RWPE2 (cell line): Measurements from ENCODE around the gene PGBD5.

Experiments used
- ATAC-seq: fragments of 200-7000 bp; cut with Tn5 transposase; 3 replicates; pipeline ENCODE4 v1.9.1; 2021; ENCODE audit warnings: low read depth
- DNase-seq: peaks from one replicate; pipeline ENCODE4 v3.0.0-alpha.2; 2020; ENCODE audit warnings: low spot score
- H3K27ac ChIP-seq: fragments of 450-650 bp; 2 replicates; pipeline ENCODE4 v1.5.1; 2017; ENCODE audit warnings: mild to moderate bottlenecking; ENCODE audit not compliant: poor library complexity, severe bottlenecking
- H3K27me3 ChIP-seq: fragments of 250-450 bp; sonication (Bioruptor Pico); 2 replicates; pipeline ENCODE4 v1.5.1; 2021; ENCODE audit warnings: mild to moderate bottlenecking, moderate library complexity; ENCODE audit not compliant: insufficient read depth, poor library complexity, severe bottlenecking
- H3K36me3 ChIP-seq: fragments of 250-450 bp; sonication (Bioruptor Pico); 2 replicates; pipeline ENCODE4 v1.5.1; 2020; ENCODE audit warnings: low read depth, mild to moderate bottlenecking, moderate library complexity
- H3K4me1 ChIP-seq: fragments of 250-450 bp; sonication (Bioruptor Pico); 2 replicates; pipeline ENCODE4 v1.5.1; 2021; ENCODE audit warnings: mild to moderate bottlenecking, moderate library complexity; ENCODE audit not compliant: insufficient read depth, poor library complexity, severe bottlenecking
- H3K4me3 ChIP-seq: fragments of 250-450 bp; sonication (Bioruptor Pico); 2 replicates; pipeline ENCODE4 v1.5.1; 2021; ENCODE audit warnings: mild to moderate bottlenecking, moderate library complexity; ENCODE audit not compliant: severe bottlenecking
- H3K9me3 ChIP-seq: fragments of 250-450 bp; sonication (Bioruptor Pico); 2 replicates; pipeline ENCODE4 v1.5.1; 2021; ENCODE audit warnings: mild to moderate bottlenecking, moderate library complexity; ENCODE audit not compliant: severe bottlenecking
- CTCF ChIP-seq: fragments of 450-650 bp; IDR thresholded peaks from one replicate; pipeline ENCODE4 v1.5.1; 2017; ENCODE audit warnings: mild to moderate bottlenecking, moderate library complexity; ENCODE audit not compliant: poor library complexity, severe bottlenecking

The PGBD5 gene

GRCh38 chr1:230286890-230287269, 139.3 kb downstream of the PGBD5 start:
- Histone ChIP-seq H3K27me3 (no peaks in the 10 kb centered on the region), H3K9me3 (no peaks in the 10 kb centered on the region), H3K27ac (no peak overlapping the region), H3K4me3 (no peak overlapping the region), H3K4me1 (no peaks in the 10 kb centered on the region), H3K36me3 (no peaks in the 10 kb centered on the region)
- DNase-seq, result no peak
- no peak for ATAC-seq
- TF ChIP-seq CTCF, result no peak

DNA sequence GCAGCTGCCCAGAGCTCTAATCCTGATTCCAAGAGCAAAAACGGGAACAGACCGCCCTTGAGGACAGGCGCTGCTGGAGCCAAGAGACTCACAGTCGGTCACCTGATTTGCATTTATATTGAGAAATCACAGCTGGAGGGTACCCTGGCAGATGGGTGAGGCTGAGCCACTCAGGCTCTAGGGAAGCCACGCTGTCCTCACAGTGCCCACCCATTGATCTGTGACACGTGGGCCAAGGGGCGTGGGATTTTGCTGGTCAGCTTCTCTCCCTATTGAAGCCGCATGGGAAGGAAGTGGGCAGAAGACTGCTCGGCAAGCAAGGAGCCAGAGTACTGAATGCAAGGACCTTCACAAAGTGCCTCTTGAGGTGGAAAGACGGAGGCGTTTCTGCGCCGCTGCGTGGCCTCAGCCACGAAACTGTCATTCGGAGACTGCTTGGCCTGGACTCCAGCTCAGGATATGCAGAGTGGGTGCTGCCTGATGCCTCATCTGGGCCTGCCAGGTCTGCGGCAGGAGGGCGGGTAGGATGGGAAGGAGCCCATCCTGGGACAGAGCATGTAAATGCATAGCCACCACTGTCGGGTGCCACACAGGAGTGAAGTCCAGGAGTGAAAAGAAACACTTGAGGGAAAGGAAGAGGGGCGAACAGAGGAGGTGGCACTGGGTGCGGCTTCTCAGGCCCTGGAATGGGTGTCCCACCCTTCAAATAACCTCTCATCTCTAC, 139.8 kb downstream of the PGBD5 start:
- DNase-seq (no peak), ATAC-seq (no peak)
- H3K9me3 ChIP-seq, result no peaks in the 10 kb centered on the region
- H3K4me3 ChIP-seq, result no peak overlapping the region
- no peaks in the 10 kb centered on the region for H3K36me3 ChIP-seq
- no peaks in the 10 kb centered on the region for H3K4me1 ChIP-seq
- TF ChIP-seq CTCF, result no peak
- no peak overlapping the region for H3K27ac ChIP-seq
- H3K27me3 ChIP-seq, result no peaks in the 10 kb centered on the region

DNA sequence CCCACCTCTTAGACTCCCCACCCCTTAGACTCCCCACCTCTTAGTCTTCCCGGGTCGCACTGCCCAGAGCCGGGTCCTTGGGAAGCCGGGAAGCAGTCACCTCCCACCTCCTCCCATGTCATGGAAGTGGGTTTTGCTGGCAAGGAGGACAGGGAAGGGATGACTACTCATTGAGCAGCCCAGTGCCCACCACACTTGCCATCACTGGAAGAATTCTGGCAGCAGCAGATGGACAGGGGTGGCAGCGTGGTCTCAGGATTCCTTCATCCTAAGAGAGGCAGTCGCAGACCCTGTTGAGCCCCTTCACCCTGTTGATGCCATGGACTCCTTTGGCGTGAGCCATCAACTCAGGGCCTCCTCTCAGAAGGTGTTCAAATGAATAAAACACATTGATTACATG, 140.8 kb downstream of the PGBD5 start:
- no peak overlapping the region for H3K4me3 ChIP-seq
- H3K4me1 ChIP-seq, result no peaks in the 10 kb centered on the region
- H3K27ac ChIP-seq, result no peak overlapping the region
- no peaks in the 10 kb centered on the region for H3K9me3 ChIP-seq
- DNase-seq, result no peak
- ATAC-seq, result no peak
- no peak for TF ChIP-seq CTCF
- no peaks in the 10 kb centered on the region for H3K36me3 ChIP-seq
- H3K27me3 ChIP-seq, result no peaks in the 10 kb centered on the region

DNA sequence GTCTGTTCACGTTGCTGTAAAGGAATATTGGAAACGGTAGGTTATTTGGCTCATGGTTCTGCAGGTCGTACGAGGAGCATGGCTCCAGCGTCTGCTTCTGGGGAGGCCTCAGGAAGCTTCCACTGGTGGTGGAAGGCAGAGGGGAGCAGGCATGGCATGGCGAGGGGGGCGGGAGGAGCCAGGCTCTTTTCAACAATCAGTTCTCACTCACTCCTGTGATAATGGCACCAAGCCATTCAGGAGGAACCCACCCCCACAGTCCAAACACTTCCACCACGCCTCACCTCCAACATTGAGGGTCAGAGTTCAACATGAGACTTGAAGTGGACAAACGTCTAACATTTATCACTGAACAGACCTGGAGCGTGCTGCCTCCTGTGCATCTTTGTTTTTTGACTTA, 141.2 kb downstream of the PGBD5 start:
- H3K4me3 ChIP-seq, result no peak overlapping the region
- DNase-seq (no peak), ATAC-seq (no peak)
- no peak overlapping the region for H3K27ac ChIP-seq
- TF ChIP-seq CTCF, result no peak
- no peaks in the 10 kb centered on the region for H3K27me3 ChIP-seq
- H3K9me3 ChIP-seq, result no peaks in the 10 kb centered on the region
- H3K4me1 ChIP-seq, result no peaks in the 10 kb centered on the region
- H3K36me3 ChIP-seq, result no peaks in the 10 kb centered on the region

DNA sequence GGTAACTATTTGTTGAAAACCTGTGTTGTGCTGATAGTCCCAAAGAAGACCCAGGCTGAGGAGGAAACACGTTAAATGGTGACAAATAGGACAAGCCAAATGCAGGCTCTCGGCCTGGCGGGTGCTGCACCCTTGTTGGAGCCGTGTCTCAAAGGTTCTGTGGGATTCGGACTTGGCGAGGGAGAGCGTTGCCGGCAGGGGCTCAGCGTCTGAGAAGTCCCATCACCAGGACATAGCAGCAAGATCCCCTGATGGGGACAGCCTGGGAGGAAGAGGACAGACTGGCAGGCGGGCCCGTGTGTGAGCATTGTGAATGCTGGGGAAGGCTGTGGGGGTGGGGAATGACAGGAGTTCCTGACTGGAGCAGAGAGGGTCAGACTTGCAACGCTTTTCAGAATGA, 142.5 kb downstream of the PGBD5 start:
- no peak for ATAC-seq
- H3K4me1 ChIP-seq, result no peaks in the 10 kb centered on the region
- H3K27me3 ChIP-seq, result no peaks in the 10 kb centered on the region
- H3K27ac ChIP-seq, result no peak overlapping the region
- no peaks in the 10 kb centered on the region for H3K9me3 ChIP-seq
- no peak for TF ChIP-seq CTCF
- DNase-seq, result no peak
- H3K36me3 ChIP-seq, result no peaks in the 10 kb centered on the region
- H3K4me3 ChIP-seq, result no peak overlapping the region
